Activated CD8-positive, alpha-beta memory T cell treated with anti-CD3 and anti-CD28 coated beads for 1 hour (primary cell): Measurements from ENCODE around the gene WNT2.

Source experiments
- DNase-seq, 2 donors: peaks; one replicate each; pipeline ENCODE4 v3.0.0-alpha.2; 2020; ENCODE audit warnings: low read depth in 1 of 2; ENCODE audit errors: extremely low read depth in 1 of 2

The WNT2 gene

GRCh38 chr7:117322741-117323304 is at the start of gene WNT2:
WNT2 (minus strand) TSS chr7:117323058; CDS start chr7:117322989, 69 bp downstream.
- no peak for DNase-seq

DNA sequence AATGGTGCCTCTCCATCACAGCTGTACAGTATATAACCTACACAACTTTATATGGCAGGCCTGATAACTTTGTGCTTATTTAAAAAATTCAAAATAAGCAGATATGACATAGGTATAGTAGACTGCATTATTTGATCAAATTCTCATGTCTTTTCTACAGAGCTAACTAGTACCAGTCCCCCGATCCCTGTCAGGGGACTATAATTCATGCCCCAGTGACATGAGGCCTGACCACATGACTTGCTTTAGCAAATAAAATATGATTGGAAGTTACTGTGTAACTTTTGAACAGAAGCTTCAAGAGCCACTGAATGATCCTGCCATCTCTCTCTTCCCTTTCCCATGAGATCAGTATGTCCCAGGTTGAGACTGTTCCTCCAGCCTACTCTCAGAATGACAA is 49.2 kb upstream of the WNT2 start:
- DNase-seq = no peak

DNA sequence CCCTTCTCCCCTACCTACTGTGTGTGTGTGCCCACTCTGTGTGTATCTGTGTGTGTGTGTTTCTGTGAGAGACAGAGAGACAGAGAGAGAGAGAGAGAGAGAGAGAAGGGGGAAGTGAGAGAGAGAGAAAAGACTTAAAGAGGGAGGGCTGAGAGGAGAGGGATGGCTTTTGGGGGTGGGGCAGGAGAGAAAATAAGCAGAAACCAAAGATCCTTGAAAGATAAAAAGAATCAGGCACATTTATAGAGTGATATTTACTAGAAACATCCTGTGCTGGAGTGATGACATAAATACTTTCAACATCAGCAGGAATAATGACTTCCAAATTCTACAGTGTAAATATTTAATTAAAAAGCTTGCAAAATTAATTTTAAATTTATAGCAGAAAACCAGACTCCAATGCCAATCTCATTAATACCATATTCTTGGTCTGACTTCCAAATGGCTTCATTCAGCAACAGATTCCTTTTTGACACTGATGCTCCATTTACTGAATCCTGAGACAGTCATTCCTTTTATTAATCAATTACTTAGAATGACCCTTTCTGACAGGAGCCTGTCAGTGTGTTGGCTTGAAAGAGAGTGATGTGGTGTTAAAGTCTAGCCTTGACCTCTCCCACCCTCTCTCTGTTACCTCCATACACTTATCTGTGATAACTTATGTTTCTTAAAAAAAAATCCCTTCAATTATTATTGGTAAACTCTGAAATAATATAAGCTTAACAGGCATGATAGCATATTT is 41.7 kb upstream of the WNT2 start:
- no peak for DNase-seq

DNA sequence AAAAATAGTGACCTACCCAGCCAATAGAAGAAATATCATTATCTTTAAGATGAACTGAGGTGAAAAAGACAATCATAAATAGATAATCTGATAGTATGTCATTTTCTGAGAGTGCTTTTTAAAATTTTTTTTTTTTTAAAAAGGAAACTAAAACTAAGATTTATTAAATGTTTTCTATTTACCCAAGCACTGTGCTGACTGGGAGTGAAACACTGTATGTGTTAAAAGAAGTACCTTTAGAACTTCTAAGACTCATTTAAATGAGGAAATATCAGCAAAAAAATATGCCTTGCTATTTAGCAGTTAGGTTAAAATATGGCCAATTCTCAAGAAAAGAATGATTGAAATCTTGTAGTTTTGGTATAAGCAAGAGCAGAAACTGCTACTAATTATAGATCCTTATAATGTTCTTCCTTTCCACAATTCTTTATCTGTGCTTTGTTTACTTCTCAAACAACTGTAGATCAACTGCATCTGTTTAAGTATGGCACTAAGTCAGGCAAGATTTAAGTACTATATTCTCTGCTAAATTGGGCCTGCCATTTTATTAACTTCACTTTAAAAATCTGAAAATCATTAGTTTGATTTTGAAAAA is 39.5 kb upstream of the WNT2 start:
- DNase-seq = no peak

DNA sequence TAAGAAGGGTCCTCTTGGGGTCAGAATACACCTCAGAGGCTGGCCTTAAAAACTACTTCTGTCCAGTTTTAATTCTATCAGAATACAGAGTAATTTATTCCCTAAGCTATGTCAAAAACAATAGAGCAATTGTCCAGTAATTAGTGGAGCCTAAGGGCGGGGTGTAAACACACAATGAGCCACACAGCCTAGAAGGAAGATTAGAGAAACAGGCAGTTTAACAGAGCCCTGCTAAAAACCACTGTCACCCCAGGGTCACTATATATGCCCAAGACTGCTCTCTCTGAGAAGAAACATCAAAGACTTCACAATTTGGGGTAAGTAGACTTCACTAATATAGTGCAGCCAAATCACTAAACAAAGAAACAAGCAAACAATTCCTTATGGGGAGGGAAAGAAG is 27.2 kb upstream of the WNT2 start:
- DNase-seq = no peak

- DNase-seq = no peak
These were observed 26.7 kb upstream of the WNT2 start for GRCh38 chr7:117349570-117349969.

DNA sequence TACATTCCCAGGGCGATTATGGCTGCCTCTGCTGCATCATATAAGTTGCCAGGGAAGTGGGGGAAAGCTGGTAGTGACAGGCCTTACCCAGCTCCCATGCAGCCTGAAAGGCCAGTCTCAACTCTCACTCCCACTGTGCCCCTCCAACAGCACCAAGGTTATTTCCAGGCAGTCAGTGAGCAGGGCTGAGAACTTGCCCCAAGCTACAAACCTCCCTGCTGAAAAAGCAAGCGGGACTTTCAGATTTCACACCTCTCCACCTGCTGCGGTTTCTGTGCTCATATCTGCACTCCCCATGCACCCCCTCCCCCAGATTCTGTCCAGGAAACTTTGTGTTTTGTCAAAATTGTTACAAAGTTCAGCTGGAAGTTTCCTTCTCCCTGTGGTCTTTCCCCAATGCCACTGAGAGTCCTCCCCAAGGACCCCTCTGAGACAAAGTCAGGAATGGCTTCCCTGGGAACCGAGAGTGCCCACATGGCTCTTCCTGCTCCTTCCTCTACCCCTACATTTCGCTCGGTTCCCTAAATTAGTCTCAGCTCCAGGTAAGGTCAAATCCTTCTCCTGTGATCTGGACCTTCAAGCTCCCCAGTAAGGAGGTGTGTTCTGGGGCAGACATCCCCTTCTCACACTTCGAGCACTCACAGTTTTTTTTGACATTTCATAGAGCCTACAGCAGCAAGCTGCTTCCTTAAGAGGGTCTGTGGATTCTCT is 25.3 kb upstream of the WNT2 start:
- no peak for DNase-seq

DNA sequence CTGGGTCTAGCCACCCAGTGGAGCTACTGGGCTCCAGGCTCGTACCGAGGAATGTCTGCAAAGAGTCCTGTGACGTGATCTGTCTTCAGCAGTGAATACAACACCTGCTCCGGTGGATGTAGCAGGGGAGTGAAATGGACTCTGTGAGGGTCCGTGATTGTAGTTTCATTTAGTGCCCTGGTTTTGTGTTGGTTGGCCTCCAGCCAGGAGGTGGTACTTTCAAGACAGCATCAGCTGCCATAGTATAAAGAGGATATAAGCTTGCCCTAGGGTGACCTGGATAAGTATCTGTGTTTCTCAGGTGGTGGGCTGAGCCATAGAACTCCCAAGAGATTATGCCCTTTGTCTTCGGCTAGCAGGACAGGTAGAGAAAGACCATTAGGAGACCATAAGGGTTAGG is 24.6 kb upstream of the WNT2 start:
- DNase-seq = no peak

DNA sequence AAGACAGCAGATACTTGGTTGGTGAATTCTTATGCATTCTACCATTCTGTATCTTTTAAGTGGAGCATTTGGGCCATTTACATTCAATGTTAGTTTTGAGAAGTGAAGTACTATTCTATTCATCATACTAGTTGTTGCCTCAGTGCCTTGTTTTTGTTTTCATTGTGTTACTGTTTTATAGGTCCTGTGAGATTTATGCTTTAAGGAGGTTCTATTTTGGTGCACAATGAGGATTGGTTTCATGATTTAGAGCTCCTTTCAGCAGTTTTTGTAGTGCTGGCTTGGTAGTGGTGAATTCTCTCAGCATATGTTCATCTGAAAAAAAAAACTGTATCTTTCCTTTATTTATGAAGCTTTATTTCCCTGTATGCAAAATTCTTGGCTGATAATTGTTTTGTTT is 23.3 kb upstream of the WNT2 start:
- no peak for DNase-seq

- DNase-seq = no peak
These were observed 15.2 kb upstream of the WNT2 start for GRCh38 chr7:117338020-117338419.

DNA sequence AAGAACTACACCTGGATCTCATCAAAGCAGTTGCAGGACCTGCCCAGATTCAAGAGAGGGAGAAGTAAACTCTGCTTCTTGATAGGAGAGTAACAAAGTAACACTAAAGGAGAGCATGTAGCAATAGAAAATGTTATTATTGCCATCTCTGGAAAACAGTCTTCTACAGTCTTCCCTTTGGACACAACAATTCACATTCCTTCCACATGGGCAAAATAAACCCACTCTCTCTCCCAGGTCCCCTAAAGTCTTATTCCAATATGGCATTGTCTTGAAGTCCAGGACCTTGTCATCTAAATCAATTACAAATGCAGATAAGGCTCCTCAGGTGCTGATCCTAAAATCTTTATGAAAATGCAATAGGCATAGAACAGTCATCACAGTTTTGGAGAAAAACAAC is 10.3 kb upstream of the WNT2 start:
- no peak for DNase-seq

DNA sequence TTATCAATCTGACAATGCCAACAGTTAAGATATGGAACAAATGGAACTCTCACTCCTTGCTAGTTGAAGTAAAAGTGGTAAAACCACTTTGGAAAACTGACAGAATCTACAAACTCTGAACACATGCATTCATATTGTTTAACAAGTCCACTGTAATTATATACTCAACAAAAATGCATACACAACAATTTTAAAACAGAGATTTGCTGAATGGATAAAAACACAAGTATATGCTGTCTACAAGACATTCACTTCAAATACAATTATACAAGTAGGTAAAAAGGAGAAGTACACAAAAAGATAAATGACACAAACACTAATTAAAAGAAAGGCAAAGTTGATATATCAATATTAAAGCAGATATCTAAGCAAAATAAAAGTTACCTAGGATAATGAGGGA is 9.2 kb upstream of the WNT2 start:
- no peak for DNase-seq

- no peak for DNase-seq
These were observed 3.0 kb upstream of the WNT2 start for GRCh38 chr7:117325836-117326235.

DNA sequence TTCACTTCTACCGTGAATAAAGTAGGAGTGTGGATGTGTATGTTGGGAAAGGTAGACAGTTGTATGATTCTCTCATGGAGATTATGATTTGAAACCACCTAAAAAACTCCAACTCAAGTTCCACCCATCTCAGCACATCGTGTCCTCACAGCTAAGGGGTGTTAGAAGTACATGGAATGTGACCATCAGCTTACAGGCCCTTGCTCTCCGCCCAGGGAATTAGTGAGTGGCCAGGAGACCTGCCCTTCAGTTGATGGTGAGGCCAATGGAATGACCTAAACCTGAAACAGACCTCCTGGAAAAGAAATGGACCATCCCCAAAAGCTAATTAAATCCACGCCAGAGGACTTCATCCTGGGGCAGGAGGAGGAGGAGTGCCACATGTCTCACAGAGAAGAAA is 2.1 kb upstream of the WNT2 start:
- DNase-seq = no peak

GRCh38 chr7:117323851-117324711 is 1.2 kb upstream of the WNT2 start:
- DNase-seq = no peak

DNA sequence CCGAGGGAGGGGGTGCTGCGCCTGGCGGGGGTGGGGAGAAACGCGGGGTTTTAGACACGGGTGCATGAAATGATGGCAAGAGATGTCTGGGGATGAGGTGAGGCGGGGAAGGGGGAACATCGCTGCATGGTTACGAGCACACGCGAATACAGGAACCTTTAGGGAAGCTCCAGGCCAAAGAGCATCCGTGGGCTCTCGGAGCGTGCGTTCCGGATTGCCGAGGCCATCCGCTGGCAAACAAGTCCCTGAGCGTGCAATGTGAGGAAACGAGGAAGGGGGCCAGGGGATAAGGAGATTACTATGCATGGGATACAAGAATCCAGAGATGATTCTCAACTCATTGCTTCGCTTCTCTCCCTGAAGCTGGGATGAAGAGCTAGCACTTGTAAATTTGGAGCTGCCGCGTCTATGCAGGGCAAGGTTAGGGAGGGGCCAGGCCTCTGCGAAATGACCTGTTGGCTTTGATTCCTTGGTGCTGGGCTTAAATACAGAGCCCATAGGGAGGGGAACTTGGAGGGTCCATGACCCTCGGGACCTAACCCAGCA is 520 bp upstream of the WNT2 start:
- no peak for DNase-seq

DNA sequence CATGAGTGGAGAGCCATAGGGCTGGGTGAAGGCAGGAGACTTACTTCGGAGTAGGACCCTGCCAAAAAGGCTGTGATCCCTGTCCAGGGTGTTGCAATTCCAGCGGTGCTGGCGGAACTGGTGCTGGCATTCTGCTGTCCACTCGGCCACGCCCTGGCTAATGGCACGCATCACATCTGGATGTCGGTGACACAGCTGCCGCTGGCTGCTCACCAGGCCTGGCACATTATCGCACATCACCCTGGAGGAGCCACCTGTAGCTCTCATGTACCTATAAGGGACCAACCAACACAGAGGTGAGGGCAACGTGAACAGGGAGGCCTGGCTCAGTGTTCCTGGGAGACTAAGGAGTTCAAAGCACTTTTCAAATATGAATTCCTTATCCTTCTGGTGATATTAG is 2.3 kb downstream of the WNT2 start:
- no peak for DNase-seq

GRCh38 chr7:117319181-117319580 is 3.7 kb downstream of the WNT2 start:
- DNase-seq = no peak

DNA sequence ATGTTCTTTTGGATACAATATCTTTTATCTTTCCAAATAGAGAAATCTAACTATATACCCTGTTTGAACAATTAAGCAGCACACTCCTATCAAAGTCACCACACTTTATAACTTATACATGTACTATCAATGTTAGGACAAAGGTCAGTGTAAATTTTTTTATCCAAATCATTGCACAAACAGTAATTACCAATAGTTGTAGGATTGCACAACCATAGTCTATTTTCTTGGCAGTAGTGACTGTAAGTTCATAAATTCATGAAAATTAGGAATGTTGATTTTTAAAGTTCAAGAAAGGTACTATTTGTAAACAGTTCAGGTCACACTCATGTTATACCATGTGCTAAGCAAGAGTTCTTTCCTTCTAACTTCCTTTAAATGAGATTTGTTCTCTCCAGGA is 9.3 kb downstream of the WNT2 start:
- no peak for DNase-seq
